Urinary bladder (tissue), 4 donors: ENCODE measurements around the gene MAP3K4. TPM values are rescaled to one million over a fixed set of nuclear protein-coding genes. Genes with fewer than 3 reads are reported as not detected.
A peak's percentile ranks its signal among the peaks of the same experiment; 100 is the strongest.

Experiments
- DNase-seq: peaks from one replicate; pipeline ENCODE4 v3.0.0-alpha.2; 2015; ENCODE audit errors: extremely low spot score
- H3K27ac ChIP-seq: one replicate; pipeline ENCODE4 v1.5.1; 2013; ENCODE audit warnings: low read depth, mild to moderate bottlenecking, moderate library complexity
- H3K36me3 ChIP-seq: one replicate; pipeline ENCODE4 v1.6.1; 2013; ENCODE audit warnings: mild to moderate bottlenecking, moderate library complexity; ENCODE audit not compliant: insufficient read depth
- H3K4me1 ChIP-seq: one replicate; pipeline ENCODE4 v1.6.1; 2013; ENCODE audit warnings: mild to moderate bottlenecking, moderate library complexity; ENCODE audit not compliant: insufficient read depth
- H3K4me3 ChIP-seq: one replicate; pipeline ENCODE4 v1.5.1; 2013; ENCODE audit warnings: low read depth, low read length
- WGBS: extraction: QIAGEN DNeasy Blood & Tissue Kit; methylation state at CpG from one replicate; pipeline ENCODE4 v1.1.7; 2013; 5-methylcytosine and 5-hydroxymethylcytosine counted together
- polyA plus RNA-seq: library from polyadenylated mRNA; stranded (reverse); fragments of 200-250 nt; gene quantifications from one replicate; pipeline ENCODE4 v1.2.3, GENCODE V29; 2013
- total RNA-seq: library from RNA; depleted of rRNA; stranded (reverse); fragments of >200 nt; gene quantifications from one replicate; pipeline ENCODE4 v1.2.3, GENCODE V29; 2014
- donor health status: healthy with polysubstance abuse.
- donor health status: healthy.

Gene MAP3K4
- total RNA-seq (74.4 TPM), polyA plus RNA-seq (12.3 TPM)

GRCh38 chr6:160991406-160992060, at the start of gene MAP3K4:
Gene MAP3K4 (plus strand): TSS chr6:160991769. CDS start chr6:160991932, 163 bp downstream.
- H3K27ac ChIP-seq = peak within 1 kb of the TSS; percentile 91
- H3K36me3 ChIP-seq = no peaks in the 10 kb centered on the region
- H3K4me1 ChIP-seq = no peaks in the 10 kb centered on the region
- H3K4me3 ChIP-seq = peak within 1 kb of the TSS; percentile 89
- WGBS = under 1% methylated on average over 97 of the region's 97 CpGs
- peak; percentile 35 for DNase-seq

GRCh38 chr6:160943997-160944396, 47.6 kb upstream of the MAP3K4 start:
- WGBS = 77% methylated on average over 2 of the region's 2 CpGs

GRCh38 chr6:160945516-160946177, 45.9 kb upstream of the MAP3K4 start:
- DNase-seq = no peak
- 62% methylated on average over 12 of the region's 12 CpGs for WGBS
- no peaks in the 10 kb centered on the region for H3K36me3 ChIP-seq
- H3K4me1 ChIP-seq = no peaks in the 10 kb centered on the region
- H3K27ac ChIP-seq = no peak overlapping the region
- H3K4me3 ChIP-seq = no peak overlapping the region

More at GRCh38 chr6:160943997-160944396, 47.6 kb upstream of the MAP3K4 start:
- no peak overlapping the region for H3K4me3 ChIP-seq
- H3K4me1 ChIP-seq = no peaks in the 10 kb centered on the region
- no peak for DNase-seq
- no peak overlapping the region for H3K27ac ChIP-seq
- no peaks in the 10 kb centered on the region for H3K36me3 ChIP-seq

GRCh38 chr6:160949531-160949930, 42.0 kb upstream of the MAP3K4 start:
- no peak overlapping the region for H3K27ac ChIP-seq
- no peak overlapping the region for H3K4me3 ChIP-seq
- no peaks in the 10 kb centered on the region for H3K36me3 ChIP-seq
- WGBS = 64% methylated on average over 2 of the region's 2 CpGs
- no peak for DNase-seq
- peaks cover 2% of the 10 kb centered on the region for H3K4me1 ChIP-seq

DNA sequence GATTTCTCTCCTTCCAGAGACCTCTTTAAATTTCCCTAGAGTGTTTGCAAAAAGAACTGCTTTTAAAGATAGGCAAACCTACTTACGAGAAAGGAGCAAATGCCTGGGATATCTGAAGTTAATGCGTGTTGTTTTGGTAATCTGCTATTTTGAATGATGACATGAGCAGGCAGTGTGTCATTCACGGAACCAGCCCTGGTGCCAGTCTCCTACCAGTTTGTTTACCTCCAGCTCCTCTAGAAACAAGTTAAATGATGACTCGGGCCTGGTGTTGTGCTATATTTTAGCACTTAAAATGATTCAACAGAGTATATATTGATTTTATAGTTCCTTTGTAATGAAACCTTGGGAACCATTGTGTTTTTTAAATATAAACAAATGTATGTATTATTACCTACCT, 41.1 kb upstream of the MAP3K4 start:
- Histone ChIP-seq H3K27ac (peak overlapping the region; percentile 59), H3K4me1 (peaks cover 2% of the 10 kb centered on the region), H3K4me3 (no peak overlapping the region), H3K36me3 (no peaks in the 10 kb centered on the region)
- WGBS = 27% methylated on average over 4 of the region's 4 CpGs
- no peak for DNase-seq

DNA sequence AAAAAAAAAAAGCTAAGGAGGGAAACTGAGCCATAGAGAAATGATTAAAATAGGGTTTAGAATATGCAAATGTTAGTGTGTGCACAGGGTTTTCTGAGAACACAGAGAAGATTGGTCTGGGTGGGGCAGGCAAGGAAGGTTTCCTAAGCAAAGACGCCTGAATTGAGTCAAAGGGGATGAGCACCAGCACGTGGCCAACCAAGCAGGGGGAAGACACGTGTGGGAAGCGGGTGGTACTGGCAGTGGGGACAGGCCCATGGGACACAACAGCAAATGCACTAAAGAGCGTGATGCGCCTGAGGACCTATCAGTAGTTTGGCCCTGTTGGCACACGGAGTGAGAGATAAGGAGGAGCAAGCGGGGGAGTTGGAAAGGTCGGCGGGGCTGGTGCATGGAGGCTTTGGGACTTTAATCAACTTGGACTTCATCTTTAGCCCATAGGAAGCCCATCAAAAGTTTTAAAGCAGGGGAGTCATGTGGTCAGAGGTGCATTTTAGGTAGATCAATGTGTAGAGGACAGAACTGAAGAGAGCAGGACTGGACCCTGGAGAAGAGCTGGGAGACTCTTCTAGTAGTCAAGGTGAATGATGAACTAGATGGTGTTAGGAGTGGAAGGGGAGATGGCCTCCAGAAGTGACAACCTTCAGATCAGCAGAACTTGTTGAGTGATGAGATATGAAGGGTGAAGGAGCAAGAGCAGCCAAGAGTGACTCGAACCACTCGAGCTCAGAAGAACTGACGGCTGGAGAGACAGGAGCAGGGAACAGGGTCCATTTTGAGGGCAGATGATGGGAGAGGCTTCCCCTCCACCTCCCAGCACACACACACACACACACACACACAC, 40.2 kb upstream of the MAP3K4 start:
- Histone ChIP-seq H3K36me3 (no peaks in the 10 kb centered on the region), H3K4me1 (peaks cover 2% of the 10 kb centered on the region), H3K27ac (no peak overlapping the region), H3K4me3 (no peak overlapping the region)
- WGBS = 87% methylated on average over 13 of the region's 13 CpGs
- DNase-seq = no peak

DNA sequence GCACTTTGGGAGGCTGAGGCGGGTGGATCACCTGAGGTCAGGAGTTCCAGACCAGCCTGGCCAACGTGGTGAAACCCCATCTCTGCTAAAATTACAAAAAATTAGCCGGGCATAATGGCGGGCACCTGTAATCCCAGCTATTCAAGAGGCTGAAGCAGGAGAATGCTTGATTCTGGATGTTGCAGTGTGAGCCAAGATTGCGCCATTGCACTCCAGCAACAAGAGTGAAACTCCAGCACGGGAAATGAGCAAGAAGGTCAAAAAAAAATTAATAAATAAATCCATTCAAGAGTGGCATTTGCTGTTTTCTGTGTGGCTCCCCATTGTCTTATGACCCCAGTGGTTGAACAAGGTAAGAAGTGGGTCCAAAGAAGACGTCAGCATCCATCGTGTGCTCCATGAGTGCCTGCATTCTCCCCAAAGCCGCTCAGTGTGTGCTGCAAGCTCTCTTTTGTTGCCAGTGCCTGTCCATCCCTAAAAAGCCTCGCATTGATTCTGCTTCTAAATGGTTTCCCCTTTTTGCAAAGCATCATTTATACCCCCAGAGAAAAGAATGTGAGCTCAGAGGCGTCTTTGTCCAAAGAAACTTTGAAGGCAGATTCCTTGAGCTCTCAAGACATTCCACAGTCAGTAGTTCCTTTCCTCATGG, 38.8 kb upstream of the MAP3K4 start:
- 64% methylated on average over 11 of the region's 11 CpGs for WGBS
- Histone ChIP-seq H3K27ac (no peak overlapping the region), H3K36me3 (no peaks in the 10 kb centered on the region), H3K4me1 (peaks cover 2% of the 10 kb centered on the region), H3K4me3 (no peak overlapping the region)
- no peak for DNase-seq

DNA sequence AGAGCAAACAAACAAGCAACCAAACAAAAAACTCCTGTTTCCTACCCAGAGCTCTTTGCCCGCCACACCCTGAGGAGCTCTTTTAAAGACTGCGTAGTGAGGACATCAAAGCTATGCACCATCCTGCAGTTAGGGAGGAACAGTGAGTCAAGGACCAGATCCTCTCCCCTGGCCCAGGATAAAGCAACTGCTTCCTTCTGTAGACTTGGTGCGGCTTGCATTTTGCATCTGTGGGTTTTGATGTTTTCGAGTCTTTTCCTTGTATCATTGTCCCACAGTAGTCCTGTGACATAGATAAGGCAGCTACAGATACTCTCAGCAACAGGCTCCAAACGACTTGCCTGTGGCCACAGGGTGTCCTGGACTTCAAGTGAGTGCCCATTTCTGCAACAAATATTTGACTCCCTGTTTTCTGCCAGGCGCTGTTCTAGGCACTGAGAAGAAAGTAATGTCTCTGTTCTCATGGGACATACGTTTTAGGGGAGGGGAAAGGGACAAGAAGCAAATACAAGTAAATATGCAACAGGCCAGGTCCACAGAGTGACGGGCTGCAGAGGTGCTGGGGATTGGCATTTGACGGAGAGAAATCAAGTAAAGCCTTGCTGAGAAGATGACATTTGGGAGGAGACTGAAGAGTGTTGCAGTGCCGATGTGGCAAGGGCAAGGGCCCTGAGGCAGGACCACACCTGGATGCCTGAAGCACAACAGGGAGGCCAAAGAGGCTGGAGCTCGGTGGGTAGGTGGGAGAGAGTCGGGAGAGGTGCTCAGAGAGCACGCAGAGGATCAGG, 35.9 kb upstream of the MAP3K4 start:
- 88% methylated on average over 13 of the region's 13 CpGs for WGBS
- no peak for DNase-seq

DNA sequence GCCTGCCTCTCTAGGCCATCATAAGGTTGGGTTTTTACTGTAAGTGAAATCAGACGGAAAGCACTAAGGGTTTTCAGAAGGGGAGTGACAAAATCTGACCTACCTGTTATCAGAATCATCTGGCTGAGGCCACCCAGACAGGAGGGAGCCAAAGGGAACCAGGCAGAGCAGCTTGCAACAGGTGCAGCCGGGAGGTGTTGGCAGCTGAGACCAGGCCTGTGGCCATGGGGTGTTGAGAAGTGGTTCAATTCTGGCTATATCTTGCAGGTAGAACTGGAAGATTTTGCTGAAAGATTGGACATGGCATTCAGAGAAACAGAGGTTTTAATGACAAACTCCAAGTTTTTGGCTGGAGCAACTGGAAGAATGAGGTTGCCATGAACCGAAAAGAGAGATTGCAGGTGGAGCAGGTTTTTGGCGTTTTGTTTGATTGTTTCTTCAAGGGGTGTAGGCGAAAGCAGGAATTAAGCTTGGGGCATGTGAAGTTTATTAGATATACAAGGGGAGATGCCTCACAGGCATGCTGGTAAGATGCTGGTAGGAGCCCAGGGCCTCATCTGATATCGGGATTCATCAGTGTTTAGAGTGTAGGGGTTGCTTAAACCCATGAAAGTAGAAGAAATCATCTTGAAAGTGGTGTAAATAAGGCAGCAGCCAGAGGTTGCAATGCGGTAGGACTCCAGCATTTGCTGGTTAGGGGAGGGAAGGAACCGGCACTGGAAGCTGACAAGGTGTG, 35.1 kb upstream of the MAP3K4 start:
- Histone ChIP-seq H3K4me3 (no peak overlapping the region), H3K27ac (no peak overlapping the region), H3K4me1 (no peaks in the 10 kb centered on the region), H3K36me3 (no peaks in the 10 kb centered on the region)
- no peak for DNase-seq
- WGBS = 79% methylated on average over 8 of the region's 8 CpGs

More for the DNA sequence above, 35.9 kb upstream of the MAP3K4 start:
- Histone ChIP-seq H3K27ac (no peak overlapping the region), H3K4me3 (no peak overlapping the region), H3K36me3 (no peaks in the 10 kb centered on the region), H3K4me1 (peaks cover 2% of the 10 kb centered on the region)

DNA sequence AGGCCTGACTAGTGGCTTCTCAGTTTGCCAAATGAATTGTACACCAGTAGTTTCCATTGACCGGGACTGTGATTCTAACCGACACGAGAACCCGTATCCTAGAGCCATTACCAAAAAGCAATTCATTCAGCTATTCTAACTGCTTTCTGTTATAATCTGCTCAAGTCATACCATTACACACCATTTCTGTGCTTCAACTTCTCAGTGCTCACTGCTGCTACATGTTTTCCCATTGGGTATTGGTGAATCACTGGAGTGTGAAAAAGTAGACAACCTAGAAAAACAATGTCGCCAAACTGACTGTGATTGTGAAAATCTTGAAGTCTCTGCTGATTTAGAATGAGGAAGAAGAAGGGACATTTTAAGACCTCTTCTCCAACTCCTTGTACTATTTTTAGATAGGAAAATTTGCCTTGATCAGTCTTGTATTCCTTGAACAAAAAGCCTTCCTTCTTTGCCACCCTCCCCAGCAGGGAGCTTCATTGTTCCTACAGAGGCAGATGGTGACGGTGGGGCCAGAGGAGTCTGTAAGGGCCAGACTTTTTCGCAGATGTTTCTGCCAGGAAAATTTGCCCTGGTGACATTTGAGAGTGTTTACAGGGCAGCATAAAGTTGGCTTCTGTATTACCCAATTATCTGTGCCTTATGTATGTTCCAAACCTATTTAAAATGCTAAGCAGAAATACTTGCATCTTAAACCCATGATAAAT, 31.7 kb upstream of the MAP3K4 start:
- Histone ChIP-seq H3K4me1 (no peaks in the 10 kb centered on the region), H3K36me3 (no peaks in the 10 kb centered on the region), H3K27ac (no peak overlapping the region), H3K4me3 (no peak overlapping the region)
- WGBS = 86% methylated on average over 7 of the region's 7 CpGs
- DNase-seq = no peak

DNA sequence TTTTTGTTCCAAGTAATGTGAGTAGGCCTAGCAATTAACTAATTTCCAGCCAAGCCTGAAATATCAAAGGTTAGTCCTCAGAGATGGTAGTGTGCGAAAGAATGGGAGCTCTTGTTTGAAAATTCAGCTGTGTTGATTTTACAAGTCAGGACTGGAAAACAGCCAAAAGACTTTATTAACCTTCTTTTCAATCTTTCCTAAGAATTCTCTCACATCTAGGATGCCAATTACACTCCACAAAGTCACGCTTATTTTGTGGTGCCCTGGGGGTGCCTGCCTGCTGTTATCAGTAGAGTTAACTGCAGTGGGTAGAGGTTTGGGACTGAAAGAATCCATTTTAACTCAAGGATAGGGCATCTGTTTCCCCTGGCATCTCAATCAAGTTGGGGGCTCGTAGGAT, 30.7 kb upstream of the MAP3K4 start:
- DNase-seq = no peak
- no peak overlapping the region for H3K4me3 ChIP-seq
- H3K4me1 ChIP-seq = no peaks in the 10 kb centered on the region
- 73% methylated on average over 3 of the region's 3 CpGs for WGBS
- H3K36me3 ChIP-seq = no peaks in the 10 kb centered on the region
- H3K27ac ChIP-seq = no peak overlapping the region
